ENCODE data around the gene SEC16B.
A peak's percentile ranks its signal among the peaks of the same experiment; 100 is the strongest.

Gene SEC16B

GRCh38 chr1:177964336-177964735 lies 5.5 kb downstream of the SEC16B start:
- H4K8ac ChIP-seq (ENCODE audit: low read length) = no peak overlapping the region
- H3K36me3 ChIP-seq (ENCODE audit: control insufficient read depth in 1 of 2, insufficient read depth in 2 of 2, low read depth in 1 of 2, low read length in 2 of 2) = peaks cover 36 to 49% of the 10 kb centered on the region in 2 experiments
- H3K14ac ChIP-seq (ENCODE audit: low read length in 2 of 2) = no peak overlapping the region
- no peak overlapping the region for H2BK12ac ChIP-seq (ENCODE audit: low read length in 2 of 2)
- no peak overlapping the region for H3K9ac ChIP-seq (ENCODE audit: low read length)
- H4K91ac ChIP-seq (ENCODE audit: low read length) = no peak overlapping the region
- no peaks in the 10 kb centered on the region for H3K9me3 ChIP-seq (ENCODE audit: control insufficient read depth, low read length)
- no peak overlapping the region for H2BK15ac ChIP-seq (ENCODE audit: low read depth, poor library complexity, severe bottlenecking)
- H3K79me1 ChIP-seq (replicated peaks; ENCODE audit: low read length, poor library complexity, severe bottlenecking) = peaks cover 7% of the 10 kb centered on the region
- no peak overlapping the region for H3K4me3 ChIP-seq (ENCODE audit: insufficient read depth in 1 of 2, low read depth in 1 of 2, low read length in 2 of 2)
- H2AFZ ChIP-seq (ENCODE audit: low read depth, low read length) = no peak overlapping the region
- no peak overlapping the region for H2BK120ac ChIP-seq (ENCODE audit: low read depth, low read length)
- no peaks in the 10 kb centered on the region for H3K27me3 ChIP-seq (ENCODE audit: control insufficient read depth in 1 of 2, insufficient read depth in 1 of 2, low read length in 2 of 2)
- H3K18ac ChIP-seq (ENCODE audit: low read depth in 1 of 2, low read length in 2 of 2) = no peak overlapping the region
- no peak overlapping the region for H2BK5ac ChIP-seq (ENCODE audit: low read depth, low read length, poor library complexity, severe bottlenecking)
- H3K27ac ChIP-seq (ENCODE audit: low read length, poor library complexity, severe bottlenecking) = no peak overlapping the region
- 94% methylated on average over 5 of the region's 5 CpGs for WGBS
- H3K4me1 ChIP-seq (ENCODE audit: control insufficient read depth, insufficient read depth, low read depth, low read length) = no peaks in the 10 kb centered on the region
- peak; percentile 24 for DNase-seq
- no peak overlapping the region for H2AK5ac ChIP-seq (ENCODE audit: low read length, severe bottlenecking)
- H3K4ac ChIP-seq (ENCODE audit: low read depth in 1 of 2, low read length in 2 of 2) = no peak overlapping the region
- no peak overlapping the region for H3K4me2 ChIP-seq (ENCODE audit: low read length, poor library complexity, severe bottlenecking)
- no peak overlapping the region for H3K23ac ChIP-seq (ENCODE audit: low read length in 2 of 2)

- peaks cover 3% of the 10 kb centered on the region for H3K79me1 ChIP-seq (replicated peaks; ENCODE audit: low read length, poor library complexity, severe bottlenecking)
- H3K4me3 ChIP-seq (ENCODE audit: insufficient read depth in 1 of 2, low read depth in 1 of 2, low read length in 2 of 2) = no peak overlapping the region
- no peak overlapping the region for H2BK15ac ChIP-seq (ENCODE audit: low read depth, poor library complexity, severe bottlenecking)
- no peak for DNase-seq
- no peak overlapping the region for H3K23ac ChIP-seq (ENCODE audit: low read length in 2 of 2)
- H3K27me3 ChIP-seq (ENCODE audit: control insufficient read depth in 1 of 2, insufficient read depth in 1 of 2, low read length in 2 of 2) = no peaks in the 10 kb centered on the region
- H3K9ac ChIP-seq (ENCODE audit: low read length) = no peak overlapping the region
- peaks cover 36 to 57% of the 10 kb centered on the region in 2 experiments for H3K36me3 ChIP-seq (ENCODE audit: control insufficient read depth in 1 of 2, insufficient read depth in 2 of 2, low read depth in 1 of 2, low read length in 2 of 2)
- no peak overlapping the region for H2BK5ac ChIP-seq (ENCODE audit: low read depth, low read length, poor library complexity, severe bottlenecking)
- no peak overlapping the region for H2AK5ac ChIP-seq (ENCODE audit: low read length, severe bottlenecking)
- WGBS = 90% methylated on average over 2 of the region's 3 CpGs
- no peaks in the 10 kb centered on the region for H3K9me3 ChIP-seq (ENCODE audit: control insufficient read depth, low read length)
- no peak overlapping the region for H3K4me2 ChIP-seq (ENCODE audit: low read length, poor library complexity, severe bottlenecking)
- no peak overlapping the region for H3K18ac ChIP-seq (ENCODE audit: low read depth in 1 of 2, low read length in 2 of 2)
- H3K4ac ChIP-seq (ENCODE audit: low read depth in 1 of 2, low read length in 2 of 2) = no peak overlapping the region
- no peak overlapping the region for H2BK120ac ChIP-seq (ENCODE audit: low read depth, low read length)
- H3K14ac ChIP-seq (ENCODE audit: low read length in 2 of 2) = no peak overlapping the region
- H4K8ac ChIP-seq (ENCODE audit: low read length) = no peak overlapping the region
- H3K4me1 ChIP-seq (ENCODE audit: control insufficient read depth, insufficient read depth, low read depth, low read length) = no peaks in the 10 kb centered on the region
- H2AFZ ChIP-seq (ENCODE audit: low read depth, low read length) = no peak overlapping the region
- H3K27ac ChIP-seq (ENCODE audit: low read length, poor library complexity, severe bottlenecking) = no peak overlapping the region
- H2BK12ac ChIP-seq (ENCODE audit: low read length in 2 of 2) = no peak overlapping the region
- no peak overlapping the region for H4K91ac ChIP-seq (ENCODE audit: low read length)
Observed at GRCh38 chr1:177960939-177961622, 8.8 kb downstream of the SEC16B start.

- Histone ChIP-seq H3K79me1 (replicated peaks; ENCODE audit: low read length, poor library complexity, severe bottlenecking) (peaks cover 3% of the 10 kb centered on the region), H3K4me1 (ENCODE audit: control insufficient read depth, insufficient read depth, low read depth, low read length) (no peaks in the 10 kb centered on the region), H3K9ac (ENCODE audit: low read length) (no peak overlapping the region), H3K18ac (ENCODE audit: low read depth in 1 of 2, low read length in 2 of 2) (no peak overlapping the region), H2BK5ac (ENCODE audit: low read depth, low read length, poor library complexity, severe bottlenecking) (no peak overlapping the region), H2AK5ac (ENCODE audit: low read length, severe bottlenecking) (no peak overlapping the region), H3K36me3 (ENCODE audit: control insufficient read depth in 1 of 2, insufficient read depth in 2 of 2, low read depth in 1 of 2, low read length in 2 of 2) (peaks cover 36 to 52% of the 10 kb centered on the region in 2 experiments), H3K14ac (ENCODE audit: low read length in 2 of 2) (no peak overlapping the region), H3K27ac (ENCODE audit: low read length, poor library complexity, severe bottlenecking) (no peak overlapping the region), H4K8ac (ENCODE audit: low read length) (no peak overlapping the region), H2BK15ac (ENCODE audit: low read depth, poor library complexity, severe bottlenecking) (no peak overlapping the region), H2BK12ac (ENCODE audit: low read length in 2 of 2) (no peak overlapping the region), H2AFZ (ENCODE audit: low read depth, low read length) (no peak overlapping the region), H3K4ac (ENCODE audit: low read depth in 1 of 2, low read length in 2 of 2) (no peak overlapping the region), H3K23ac (ENCODE audit: low read length in 2 of 2) (no peak overlapping the region), H3K27me3 (ENCODE audit: control insufficient read depth in 1 of 2, insufficient read depth in 1 of 2, low read length in 2 of 2) (no peaks in the 10 kb centered on the region), H2BK120ac (ENCODE audit: low read depth, low read length) (no peak overlapping the region), H3K4me3 (ENCODE audit: insufficient read depth in 1 of 2, low read depth in 1 of 2, low read length in 2 of 2) (no peak overlapping the region), H3K9me3 (ENCODE audit: control insufficient read depth, low read length) (no peaks in the 10 kb centered on the region), H4K91ac (ENCODE audit: low read length) (no peak overlapping the region), H3K4me2 (ENCODE audit: low read length, poor library complexity, severe bottlenecking) (no peak overlapping the region)
- DNase-seq = peak; percentile 36
- 48% methylated on average over 5 of the region's 5 CpGs for WGBS
Observed at GRCh38 chr1:177959811-177960515, 9.9 kb downstream of the SEC16B start.

GRCh38 chr1:177958092-177958491 lies 11.8 kb downstream of the SEC16B start:
- H4K91ac ChIP-seq (ENCODE audit: low read length) = no peak overlapping the region
- no peak overlapping the region for H2BK120ac ChIP-seq (ENCODE audit: low read depth, low read length)
- 93% methylated on average over 7 of the region's 7 CpGs for WGBS
- H3K18ac ChIP-seq (ENCODE audit: low read depth in 1 of 2, low read length in 2 of 2) = no peak overlapping the region
- no peak overlapping the region for H3K9ac ChIP-seq (ENCODE audit: low read length)
- DNase-seq = no peak
- H4K8ac ChIP-seq (ENCODE audit: low read length) = no peak overlapping the region
- no peaks in the 10 kb centered on the region for H3K9me3 ChIP-seq (ENCODE audit: control insufficient read depth, low read length)
- H3K27ac ChIP-seq (ENCODE audit: low read length, poor library complexity, severe bottlenecking) = no peak overlapping the region
- H3K4ac ChIP-seq (ENCODE audit: low read depth in 1 of 2, low read length in 2 of 2) = no peak overlapping the region
- no peak overlapping the region for H2BK15ac ChIP-seq (ENCODE audit: low read depth, poor library complexity, severe bottlenecking)
- no peak overlapping the region for H2AK5ac ChIP-seq (ENCODE audit: low read length, severe bottlenecking)
- no peak overlapping the region for H2BK5ac ChIP-seq (ENCODE audit: low read depth, low read length, poor library complexity, severe bottlenecking)
- H3K23ac ChIP-seq (ENCODE audit: low read length in 2 of 2) = no peak overlapping the region
- H2AFZ ChIP-seq (ENCODE audit: low read depth, low read length) = no peak overlapping the region
- peaks cover 3% of the 10 kb centered on the region for H3K79me1 ChIP-seq (replicated peaks; ENCODE audit: low read length, poor library complexity, severe bottlenecking)
- H3K27me3 ChIP-seq (ENCODE audit: control insufficient read depth in 1 of 2, insufficient read depth in 1 of 2, low read length in 2 of 2) = no peaks in the 10 kb centered on the region
- peaks cover 28 to 54% of the 10 kb centered on the region in 2 experiments for H3K36me3 ChIP-seq (ENCODE audit: control insufficient read depth in 1 of 2, insufficient read depth in 2 of 2, low read depth in 1 of 2, low read length in 2 of 2)
- no peak overlapping the region for H3K4me2 ChIP-seq (ENCODE audit: low read length, poor library complexity, severe bottlenecking)
- no peaks in the 10 kb centered on the region for H3K4me1 ChIP-seq (ENCODE audit: control insufficient read depth, insufficient read depth, low read depth, low read length)
- no peak overlapping the region for H2BK12ac ChIP-seq (ENCODE audit: low read length in 2 of 2)
- H3K14ac ChIP-seq (ENCODE audit: low read length in 2 of 2) = no peak overlapping the region
- no peak overlapping the region for H3K4me3 ChIP-seq (ENCODE audit: insufficient read depth in 1 of 2, low read depth in 1 of 2, low read length in 2 of 2)
